Mammary epithelial cell (primary cell): ENCODE results near the gene C4orf50.
A peak's percentile ranks its signal among the peaks of the same experiment; 100 is the strongest.

ENCODE experiments used
- CTCF ChIP-seq, 2 donors: IDR thresholded peaks in 1 of 2; conservative IDR thresholded peaks in 1 of 2; 2 replicates each; pipeline ENCODE4 v1.5.1; 2011 to 2012; ENCODE audit warnings: inconsistent platforms in 2 of 2, low read length in 2 of 2, mild to moderate bottlenecking in 2 of 2, control low read depth in 1 of 2, low read depth in 1 of 2; ENCODE audit not compliant: insufficient read depth in 1 of 2; ENCODE audit errors: extremely low read depth in 1 of 2
- EZH2 ChIP-seq: IDR thresholded peaks from 2 replicates; pipeline ENCODE4 v1.6.1; 2012; ENCODE audit warnings: low read length, inconsistent platforms, borderline replicate concordance

GRCh38 chr4:5890063-5890727 lies 128.0 kb downstream of the C4orf50 start:
- no peak for TF ChIP-seq CTCF (conservative IDR thresholded peaks at IDR 0.05 in 1 of 2, IDR thresholded peaks at IDR 0.05 in 1 of 2; ENCODE audit: extremely low read depth in 1 of 2, insufficient read depth in 1 of 2, low read depth in 1 of 2, low read length in 2 of 2)
- TF ChIP-seq EZH2 = peak; percentile 82
